Stimulated activated CD4-positive, alpha-beta T cell treated with anti-CD3 and anti-CD28 coated beads, Interleukin-4, amount 100 ng/mL, for 1 hour (primary cell): ENCODE data around the gene OBSCN.
A peak's percentile ranks its signal among the peaks of the same experiment; 100 is the strongest.

ENCODE experiments used
- DNase-seq: peaks from one replicate; pipeline ENCODE4 v3.0.0-alpha.2; 2020

OBSCN gene, protein sequence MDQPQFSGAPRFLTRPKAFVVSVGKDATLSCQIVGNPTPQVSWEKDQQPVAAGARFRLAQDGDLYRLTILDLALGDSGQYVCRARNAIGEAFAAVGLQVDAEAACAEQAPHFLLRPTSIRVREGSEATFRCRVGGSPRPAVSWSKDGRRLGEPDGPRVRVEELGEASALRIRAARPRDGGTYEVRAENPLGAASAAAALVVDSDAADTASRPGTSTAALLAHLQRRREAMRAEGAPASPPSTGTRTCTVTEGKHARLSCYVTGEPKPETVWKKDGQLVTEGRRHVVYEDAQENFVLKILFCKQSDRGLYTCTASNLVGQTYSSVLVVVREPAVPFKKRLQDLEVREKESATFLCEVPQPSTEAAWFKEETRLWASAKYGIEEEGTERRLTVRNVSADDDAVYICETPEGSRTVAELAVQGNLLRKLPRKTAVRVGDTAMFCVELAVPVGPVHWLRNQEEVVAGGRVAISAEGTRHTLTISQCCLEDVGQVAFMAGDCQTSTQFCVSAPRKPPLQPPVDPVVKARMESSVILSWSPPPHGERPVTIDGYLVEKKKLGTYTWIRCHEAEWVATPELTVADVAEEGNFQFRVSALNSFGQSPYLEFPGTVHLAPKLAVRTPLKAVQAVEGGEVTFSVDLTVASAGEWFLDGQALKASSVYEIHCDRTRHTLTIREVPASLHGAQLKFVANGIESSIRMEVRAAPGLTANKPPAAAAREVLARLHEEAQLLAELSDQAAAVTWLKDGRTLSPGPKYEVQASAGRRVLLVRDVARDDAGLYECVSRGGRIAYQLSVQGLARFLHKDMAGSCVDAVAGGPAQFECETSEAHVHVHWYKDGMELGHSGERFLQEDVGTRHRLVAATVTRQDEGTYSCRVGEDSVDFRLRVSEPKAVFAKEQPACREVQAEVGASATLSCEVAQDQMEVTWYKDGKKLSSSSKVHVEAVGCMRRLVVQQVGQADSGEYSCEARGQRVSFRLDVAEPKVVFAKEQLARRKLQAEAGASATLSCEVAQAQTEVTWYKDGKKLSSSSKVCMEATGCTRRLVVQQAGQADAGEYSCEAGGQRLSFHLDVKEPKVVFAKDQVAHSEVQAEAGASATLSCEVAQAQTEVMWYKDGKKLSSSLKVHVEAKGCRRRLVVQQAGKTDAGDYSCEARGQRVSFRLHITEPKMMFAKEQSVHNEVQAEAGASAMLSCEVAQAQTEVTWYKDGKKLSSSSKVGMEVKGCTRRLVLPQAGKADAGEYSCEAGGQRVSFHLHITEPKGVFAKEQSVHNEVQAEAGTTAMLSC (N-terminal part only)

DNA sequence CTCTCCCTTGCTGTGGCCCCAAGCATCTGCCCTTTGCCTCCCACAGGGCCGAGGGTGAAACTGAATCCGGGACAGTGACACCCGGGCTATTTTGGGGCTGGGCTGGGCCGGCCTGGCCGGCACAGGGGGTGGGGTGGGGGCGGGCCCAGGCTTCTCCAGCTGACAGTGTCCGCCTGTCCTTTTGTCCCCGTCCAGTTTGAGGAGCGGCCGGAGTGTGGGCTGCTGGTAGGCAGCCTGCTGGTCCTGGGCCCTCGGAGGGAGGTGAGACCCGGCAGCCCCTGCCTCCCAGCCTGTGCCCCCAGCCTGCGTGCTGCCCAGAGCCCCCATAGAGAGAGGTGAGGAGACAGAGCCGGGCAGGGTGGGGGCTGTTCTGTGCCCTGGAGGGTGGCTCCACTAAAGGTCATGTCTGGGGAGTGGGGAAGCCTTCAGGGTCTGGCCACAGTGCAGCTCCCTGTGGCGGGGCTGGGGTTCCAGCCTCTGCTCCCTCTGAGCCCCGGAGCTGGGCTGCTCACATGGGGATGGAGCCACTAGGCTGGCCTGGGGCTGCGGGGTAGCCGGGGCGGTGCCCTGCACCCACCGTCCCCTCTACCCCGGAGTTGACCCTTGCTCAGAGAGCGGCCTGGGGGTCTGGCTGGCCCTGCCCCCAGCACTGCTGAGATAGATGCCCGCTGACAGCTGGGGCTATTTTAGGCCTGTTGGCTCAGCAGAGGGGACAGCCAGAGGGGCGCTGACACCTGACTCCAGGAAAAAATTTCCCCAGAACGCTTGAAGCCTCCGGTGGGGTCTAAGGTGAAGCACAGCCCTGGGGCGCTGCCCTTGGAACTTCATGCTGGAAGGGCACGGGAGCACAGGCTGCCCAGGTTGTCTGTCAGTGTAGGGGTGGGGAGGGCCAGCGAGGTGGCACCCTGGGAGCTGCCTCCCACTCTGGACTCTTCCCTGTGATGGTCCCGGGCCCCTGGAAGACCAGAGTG, at the start of gene OBSCN:
OBSCN (plus strand) TSS at position 194 of the 971 bp plus-strand sequence. CDS start 3,740 bp downstream, outside the sequence.
- DNase-seq, result no peak

DNA sequence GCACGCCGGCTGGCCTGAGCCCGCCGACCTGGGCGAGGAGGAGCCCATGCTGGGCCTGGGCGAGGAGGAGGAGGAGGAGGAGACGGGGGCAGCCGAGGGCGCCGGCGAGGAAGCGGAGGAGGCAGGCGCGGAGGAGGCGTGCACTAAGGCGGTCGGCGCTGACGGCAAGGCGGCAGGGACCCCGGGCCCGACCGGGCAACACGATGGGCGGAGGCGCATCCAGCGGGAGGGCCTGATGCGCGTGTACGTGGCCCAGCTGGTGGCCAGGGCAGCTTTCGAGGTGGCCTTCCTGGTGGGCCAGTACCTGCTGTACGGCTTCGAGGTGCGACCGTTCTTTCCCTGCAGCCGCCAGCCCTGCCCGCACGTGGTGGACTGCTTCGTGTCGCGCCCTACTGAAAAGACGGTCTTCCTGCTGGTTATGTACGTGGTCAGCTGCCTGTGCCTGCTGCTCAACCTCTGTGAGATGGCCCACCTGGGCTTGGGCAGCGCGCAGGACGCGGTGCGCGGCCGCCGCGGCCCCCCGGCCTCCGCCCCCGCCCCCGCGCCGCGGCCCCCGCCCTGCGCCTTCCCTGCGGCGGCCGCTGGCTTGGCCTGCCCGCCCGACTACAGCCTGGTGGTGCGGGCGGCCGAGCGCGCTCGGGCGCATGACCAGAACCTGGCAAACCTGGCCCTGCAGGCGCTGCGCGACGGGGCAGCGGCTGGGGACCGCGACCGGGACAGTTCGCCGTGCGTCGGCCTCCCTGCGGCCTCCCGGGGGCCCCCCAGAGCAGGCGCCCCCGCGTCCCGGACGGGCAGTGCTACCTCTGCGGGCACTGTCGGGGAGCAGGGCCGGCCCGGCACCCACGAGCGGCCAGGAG, 49.5 kb upstream of the OBSCN start:
- no peak for DNase-seq

DNA sequence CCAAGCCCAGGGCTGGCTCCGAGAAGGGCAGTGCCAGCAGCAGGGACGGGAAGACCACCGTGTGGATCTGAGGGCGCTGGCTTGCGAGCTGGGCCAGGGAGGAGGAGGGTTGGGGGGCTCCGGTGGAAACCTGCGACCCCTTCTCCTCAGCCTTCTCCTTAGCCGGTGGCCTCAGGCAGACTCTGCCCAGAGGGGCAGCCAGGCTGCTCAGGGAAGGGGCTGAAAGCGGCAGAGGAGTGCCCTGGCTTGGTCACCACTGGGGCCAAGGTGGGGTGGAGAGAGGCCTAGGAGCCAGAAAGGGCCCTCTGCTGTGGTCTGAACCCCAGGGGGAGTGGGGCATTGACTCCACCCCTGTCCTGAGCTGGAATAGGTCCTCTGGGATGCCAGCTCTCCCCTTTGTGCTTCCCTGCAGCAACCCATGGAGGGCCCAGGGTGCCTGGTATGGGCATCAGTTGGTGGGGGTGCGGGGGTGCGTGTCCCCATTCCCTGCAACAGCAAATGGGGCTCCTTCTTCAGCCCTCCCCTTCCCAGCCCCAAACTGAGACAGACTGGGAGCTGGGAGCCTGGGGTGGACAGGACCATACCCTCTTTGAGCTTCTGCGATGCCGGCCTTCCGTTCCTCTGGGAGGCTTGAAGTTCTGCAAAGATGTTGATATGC, 48.7 kb upstream of the OBSCN start:
- DNase-seq, result no peak

DNA sequence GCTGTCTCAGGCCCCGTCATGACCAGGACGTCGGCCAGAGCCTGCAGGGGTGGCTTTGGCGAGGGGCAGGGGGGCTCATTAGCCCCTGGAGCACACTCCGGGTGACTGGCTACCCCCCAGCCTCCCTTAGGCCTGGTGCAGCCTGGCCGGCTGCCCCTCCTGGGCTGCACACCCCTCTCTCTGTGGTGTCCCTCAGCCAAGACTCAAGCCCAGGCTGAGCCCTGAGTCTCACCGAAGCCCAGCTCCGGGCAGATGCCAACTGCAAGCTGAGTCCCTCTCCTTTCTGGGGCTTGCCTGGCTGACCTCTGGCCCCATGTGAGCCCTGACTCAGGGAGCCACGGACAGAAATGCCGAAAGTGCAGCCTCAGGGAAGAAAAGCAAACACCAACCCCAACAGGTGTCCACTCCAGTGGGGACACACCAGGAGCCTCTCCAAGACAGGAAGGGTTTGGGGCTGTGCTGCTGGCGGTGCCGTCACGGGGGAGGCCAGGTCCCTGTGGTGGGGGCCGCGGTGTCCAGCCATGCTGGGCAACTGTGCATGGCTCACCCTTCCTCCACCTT, 47.6 kb upstream of the OBSCN start:
- no peak for DNase-seq

DNA sequence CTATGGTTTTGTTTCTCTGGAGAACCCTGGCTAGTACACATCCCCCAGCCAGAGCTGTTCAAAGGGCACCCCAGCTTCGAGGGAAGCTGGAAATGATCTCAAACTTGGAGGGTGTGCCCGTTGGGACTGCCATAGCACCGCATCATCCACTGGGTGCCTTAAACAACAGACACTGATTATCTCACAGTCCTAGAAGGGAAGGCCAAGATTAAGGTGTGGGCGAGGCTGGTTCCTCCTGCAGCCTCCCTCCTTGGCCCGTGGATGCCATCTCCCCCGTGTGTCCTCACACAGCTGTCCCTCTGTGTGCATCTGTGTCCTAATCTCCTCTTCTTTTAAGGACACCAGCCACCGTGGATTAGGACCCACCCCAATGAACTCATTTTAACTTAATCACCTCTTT, 46.5 kb upstream of the OBSCN start:
- no peak for DNase-seq

DNA sequence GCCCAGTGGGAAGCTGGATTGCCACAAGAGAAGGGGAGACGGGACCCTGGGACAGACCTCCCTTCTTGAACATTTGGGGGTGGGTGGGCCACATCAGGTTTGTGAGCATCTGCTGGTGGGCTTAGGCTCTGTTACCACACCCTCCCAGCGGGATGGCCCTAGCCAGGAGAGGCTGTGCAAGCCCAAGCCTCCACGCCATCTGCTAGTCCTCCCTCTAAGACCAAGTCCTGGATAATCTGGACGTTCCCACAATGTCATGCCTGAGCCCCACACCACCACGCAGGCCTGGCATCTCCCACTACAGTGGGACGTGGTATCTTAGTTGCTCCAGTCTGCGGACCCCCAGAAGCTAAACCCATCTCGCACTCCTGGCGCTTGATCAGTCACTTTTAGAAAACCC, 46.0 kb upstream of the OBSCN start:
- DNase-seq, result no peak

DNA sequence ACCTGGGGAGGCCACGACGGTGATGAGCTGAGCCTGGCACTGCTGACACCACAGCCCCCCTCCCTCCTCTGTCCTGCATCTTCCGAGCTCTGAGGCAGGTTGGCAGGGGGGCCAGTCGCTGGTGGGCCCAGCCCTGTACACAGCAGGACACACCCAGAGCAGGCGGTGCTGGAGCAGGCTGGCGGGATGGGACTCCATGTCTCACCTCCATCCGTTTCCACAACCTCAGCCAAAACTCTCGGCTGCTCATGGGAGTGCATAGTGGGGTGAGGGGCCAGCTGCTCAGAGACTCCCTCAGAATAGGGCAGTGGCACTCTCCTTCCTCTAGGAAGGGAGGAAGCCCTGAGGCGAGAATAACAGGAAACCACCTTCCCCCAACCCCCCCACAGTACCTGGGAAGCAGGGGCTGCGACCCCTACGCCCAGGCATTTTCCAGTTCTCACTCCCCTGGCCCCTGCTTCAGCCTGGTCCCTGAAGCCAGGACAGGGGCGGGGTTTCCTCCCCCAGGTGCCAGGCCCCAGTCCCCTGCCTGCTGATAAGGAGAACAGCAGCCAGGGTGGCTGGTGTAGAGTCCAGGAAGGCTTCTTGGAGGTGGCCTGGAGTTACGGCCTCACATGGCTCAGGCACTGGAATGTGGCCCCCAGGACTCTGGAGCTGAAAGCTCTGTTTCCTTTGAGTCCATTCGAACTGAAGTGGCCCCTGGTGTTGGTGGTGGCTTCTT, 45.4 kb upstream of the OBSCN start:
- DNase-seq, result no peak

DNA sequence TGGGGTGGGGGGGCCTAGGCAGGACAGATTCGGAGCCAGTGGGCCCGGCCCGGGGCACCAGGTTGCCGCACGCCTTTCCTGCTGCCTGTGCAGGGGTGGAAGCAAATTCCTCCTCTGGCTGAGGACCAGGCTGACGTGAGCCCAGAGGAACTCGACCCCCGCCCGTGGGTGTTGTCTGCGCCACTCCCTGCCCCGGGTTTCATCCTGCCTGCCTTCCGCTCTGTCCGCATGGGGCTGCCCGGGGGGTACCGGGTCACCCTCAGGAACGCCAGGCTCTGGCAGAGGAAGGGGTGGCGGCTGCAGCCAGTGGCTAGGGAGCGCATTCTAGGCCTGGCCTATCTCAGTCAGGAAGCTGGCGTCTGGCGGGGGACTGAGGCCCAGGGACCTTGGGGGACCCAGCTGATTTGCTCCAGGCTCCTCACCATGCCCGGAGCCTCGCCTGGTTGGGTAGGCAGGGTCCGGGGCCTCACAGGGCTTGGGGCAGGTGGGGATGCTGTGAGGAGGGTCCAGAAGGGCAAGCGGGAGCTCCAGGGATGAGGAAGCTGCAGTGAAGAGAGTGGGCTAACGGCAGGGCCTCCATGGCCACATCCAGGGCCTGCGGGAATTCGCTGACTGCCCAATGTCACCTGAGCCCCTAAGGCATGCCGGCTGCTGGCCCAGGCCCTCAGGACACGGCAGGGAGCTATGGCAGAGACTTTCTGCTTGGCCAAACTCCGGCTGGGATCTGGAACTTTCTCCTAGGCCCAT, 44.7 kb upstream of the OBSCN start:
- DNase-seq, result no peak

DNA sequence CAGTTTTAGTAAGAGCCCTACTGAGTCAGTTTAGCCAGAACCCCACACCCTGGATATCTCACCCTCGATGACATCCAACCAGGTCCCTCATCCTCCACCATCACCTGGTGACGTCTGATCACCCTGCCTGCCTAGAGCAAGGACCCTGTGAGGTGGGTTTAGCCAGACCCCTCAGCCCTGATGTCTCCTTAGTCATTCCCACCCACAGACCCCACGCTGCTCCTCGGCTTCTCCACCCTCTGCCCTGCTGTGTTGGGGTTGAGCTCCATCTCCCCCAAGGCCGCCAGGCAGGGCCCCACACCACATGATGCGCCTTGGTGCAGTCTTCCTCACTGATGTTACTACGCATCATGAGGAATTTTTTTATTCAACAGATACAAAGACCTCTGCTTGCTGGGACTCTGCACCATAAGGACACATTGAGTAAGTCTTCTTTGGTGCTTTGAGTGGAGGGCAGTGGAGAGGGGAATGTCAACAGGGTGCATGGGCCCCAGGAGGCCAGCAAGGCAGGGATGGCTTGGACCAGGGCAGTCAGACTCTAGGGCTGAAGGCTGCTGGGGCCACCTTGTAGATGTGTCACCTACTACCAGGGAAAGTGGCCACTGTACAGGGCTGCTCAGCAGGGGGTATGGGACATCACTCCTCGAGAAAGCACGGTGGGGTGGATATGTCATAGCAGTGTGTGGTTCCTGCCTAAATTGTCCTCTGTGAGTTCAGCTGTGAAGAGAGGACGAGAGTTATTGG, 43.9 kb upstream of the OBSCN start:
- DNase-seq, result no peak

DNA sequence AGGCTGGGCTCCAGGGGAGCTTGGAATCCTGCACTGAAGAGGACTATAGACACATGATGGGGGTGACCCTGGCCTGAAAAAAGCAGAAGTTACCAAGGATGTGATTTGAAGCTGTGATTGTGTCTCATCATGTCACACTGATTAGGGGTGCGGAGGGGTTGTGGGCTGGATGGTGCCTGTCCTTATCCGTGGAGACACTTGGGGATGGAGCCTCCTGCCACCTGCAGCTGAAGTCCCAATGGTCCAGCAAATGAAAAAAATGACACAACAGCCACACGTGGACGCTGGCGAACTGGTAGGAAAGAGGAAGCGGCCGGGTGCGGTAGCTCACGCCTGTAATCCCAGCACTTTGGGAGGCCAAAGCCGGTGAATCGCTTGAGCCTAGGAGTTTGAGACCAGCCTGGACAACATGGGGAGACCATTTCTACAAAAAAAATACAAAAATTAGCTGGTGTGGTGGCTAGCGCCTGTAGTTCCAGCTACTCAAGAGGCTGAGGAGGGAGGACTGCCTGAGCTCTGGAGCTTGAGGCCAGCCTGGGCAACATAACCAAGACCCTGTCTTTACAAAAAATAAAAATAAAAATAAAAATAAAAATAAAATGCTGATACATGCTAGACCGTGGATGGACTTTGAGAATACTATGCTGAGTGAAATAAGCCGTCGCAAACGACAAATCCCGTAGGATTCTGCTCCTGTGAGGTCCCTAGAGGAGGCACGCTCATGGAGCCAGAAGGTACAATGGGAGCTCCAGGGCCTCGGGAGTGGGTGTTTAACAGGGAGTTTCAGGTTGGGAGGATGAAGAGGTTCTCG, 43.1 kb upstream of the OBSCN start:
- no peak for DNase-seq

DNA sequence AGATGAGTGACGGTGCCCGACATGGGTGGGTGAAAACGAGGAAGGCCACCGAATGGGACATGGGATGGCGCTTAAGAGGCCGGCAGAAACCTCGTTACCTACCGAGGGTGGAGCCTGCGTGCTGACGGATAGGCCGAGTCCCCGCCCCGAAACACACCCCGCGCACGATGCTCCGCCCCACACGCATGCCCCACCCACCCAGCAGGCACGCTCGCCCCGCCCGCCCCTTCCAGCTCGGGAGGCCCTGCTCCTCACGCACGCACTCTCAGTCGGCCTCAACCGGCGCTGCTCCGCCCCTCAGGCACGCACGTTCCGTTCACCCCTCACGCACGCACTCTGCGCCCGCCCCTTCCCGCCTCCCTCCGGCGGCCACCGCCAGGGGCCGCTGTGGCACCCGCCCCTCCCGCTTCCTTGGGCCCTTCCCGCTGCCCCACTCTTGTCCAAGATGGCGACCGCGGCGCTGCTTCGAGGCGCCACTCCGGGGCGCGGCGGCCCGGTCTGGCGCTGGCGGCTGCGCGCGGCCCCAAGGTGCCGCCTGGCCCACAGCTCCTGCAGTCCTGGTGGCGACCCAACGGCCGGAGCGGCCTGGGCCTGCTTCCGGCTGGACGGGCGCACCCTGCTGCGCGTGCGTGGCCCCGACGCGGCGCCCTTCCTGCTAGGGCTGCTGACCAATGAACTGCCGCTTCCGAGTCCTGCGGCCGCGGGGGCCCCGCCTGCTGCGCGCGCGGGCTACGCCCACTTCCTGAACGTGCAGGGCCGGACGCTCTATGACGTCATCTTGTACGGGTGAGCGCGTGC, 42.3 kb upstream of the OBSCN start, which contains the start of gene IBA57:
IBA57 (plus strand) TSS at position 433 of the 798 bp plus-strand sequence; CDS start at position 446, 13 bp downstream.
- DNase-seq, result peak; percentile 100

DNA sequence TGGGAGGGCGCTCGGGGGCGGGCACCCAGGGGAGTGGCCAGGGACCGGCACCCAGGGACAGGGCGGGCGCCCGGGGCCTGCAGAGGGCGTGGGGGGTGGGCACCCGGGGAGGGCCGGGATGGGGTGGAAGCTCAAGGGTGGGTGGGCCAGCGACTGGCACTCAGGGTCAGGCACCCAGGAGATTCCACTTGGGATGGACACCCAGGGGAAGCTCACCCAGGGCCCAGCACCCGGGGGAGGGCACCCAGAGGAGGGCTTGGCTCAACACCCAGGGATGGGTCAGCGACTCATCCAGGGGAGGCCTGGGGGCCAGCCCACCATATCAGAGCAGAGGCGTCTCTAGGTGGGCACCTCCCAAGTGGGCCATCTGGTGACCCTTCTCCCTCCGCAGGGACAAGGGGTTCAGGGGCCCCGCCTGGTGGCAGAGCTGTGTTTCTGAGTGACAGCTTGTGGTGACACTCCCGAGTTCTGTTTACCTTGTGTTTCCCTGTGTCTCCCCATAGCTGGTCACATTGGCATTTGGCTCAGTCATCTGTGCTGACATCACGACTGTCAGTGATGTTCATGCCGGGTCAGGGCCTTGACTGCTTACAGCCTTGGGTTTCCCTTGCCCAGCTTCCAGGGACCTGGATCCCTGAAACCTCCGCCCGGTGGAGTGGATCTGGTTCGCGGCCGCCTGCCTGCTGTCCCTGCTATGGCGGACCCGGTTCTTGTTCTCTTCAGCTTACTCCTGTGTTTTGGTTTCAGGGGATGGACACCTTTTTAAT, 41.5 kb upstream of the OBSCN start:
- peak; percentile 51 for DNase-seq

DNA sequence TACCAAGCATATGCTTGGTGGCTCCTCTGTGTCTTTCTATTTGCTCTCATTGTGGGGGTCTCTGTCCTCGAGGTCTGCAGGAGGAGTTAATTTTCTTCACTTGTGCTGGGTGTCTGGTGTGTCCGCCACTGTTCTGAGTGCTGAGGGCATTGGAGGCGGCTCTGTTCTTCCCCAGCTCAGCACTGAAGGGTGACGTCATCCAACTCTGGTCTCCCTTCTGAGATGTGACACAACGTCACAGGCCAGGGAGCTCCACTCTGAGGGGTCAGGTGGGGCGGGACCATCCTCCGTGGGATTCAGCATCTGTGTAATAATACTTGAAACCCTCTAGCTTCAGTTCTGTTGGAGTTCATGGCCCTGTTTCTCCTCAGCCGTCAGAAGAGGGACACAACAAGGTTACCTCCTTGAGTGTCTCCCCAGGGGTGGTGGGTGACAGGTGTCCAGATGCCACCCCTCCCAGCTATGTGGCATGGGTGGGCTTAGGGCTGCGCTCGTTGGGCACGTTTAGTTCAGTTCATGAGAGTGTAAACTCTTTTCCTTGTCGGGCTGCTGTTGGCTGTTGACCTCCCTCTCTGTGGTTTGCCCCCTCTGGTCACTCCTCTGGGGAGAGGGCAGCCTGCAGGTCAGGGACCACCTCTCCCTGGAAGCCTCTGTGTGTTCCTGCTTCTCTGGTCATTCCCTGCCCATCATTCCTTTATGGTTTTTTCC, 39.1 kb upstream of the OBSCN start:
- DNase-seq, result no peak

DNA sequence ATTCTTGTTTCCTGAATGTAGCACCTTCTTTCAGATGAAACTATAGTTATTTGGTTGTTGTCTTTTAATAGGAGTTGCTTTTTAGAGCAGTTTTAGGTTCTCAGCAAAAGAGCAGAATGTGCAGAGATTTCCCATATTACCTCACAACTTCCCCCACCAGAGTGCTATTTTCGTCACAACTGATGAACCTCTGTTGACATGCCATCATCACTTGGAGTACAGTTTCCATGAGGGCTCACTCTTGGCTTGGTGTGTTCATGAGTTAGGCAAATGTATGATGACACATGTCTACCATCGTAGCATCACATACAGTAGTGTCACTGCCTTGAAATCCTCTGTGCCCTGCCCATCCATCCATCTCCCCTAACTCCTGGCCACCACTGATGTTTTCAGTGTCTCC, 38.5 kb upstream of the OBSCN start:
- DNase-seq, result no peak
